K562 (cell line): Measurements from ENCODE around the gene PSMD1. TPM values are rescaled to one million over a fixed set of nuclear protein-coding genes. Genes with fewer than 3 reads are reported as not detected.

Source experiments
- ATAC-seq: fragments of 200-7000 bp; cut with Tn5 transposase; 3 replicates; pipeline ENCODE4 v1.9.1; 2020; ENCODE audit warnings: moderate library complexity
- BruUV-seq: library from RNA; stranded (reverse); fragments of 400-500 nt; replicated peaks from 2 replicates; lab custom pipeline; 2021; lab: Mats Ljungman, UMichigan
- CTCF ChIA-PET: fragments of 300-600 bp; formaldehyde crosslinking; extraction: SDS; loops from one replicate; lab custom pipeline; 2021; ENCODE audit warnings: low intra/inter-chr PET ratio; lab: Yijun Ruan, JAX
- POLR2A ChIA-PET: fragments of 300-600, 350-650 bp; sonication (Branson Sonifier 250); formaldehyde crosslinking; extraction: SDS; loops from one replicate; lab custom pipeline; 2021; ENCODE audit warnings: antibody characterized with exemption, inconsistent platforms; lab: Yijun Ruan, JAX
- DNase-seq, 4 experiments: peaks; one replicate each; pipeline versions ENCODE4 v3.0.0 to v3.0.0-alpha.2; 2011 to 2018; ENCODE audit warnings: low spot score in 3 of 4, mixed read lengths in 3 of 4; ENCODE audit errors: extremely low read depth in 1 of 4
- FAIRE-seq: peaks from 2 replicates; lab custom pipeline; 2011; peaks lifted over from hg19 to GRCh38; lab: Jason Lieb, UNC
- H2AFZ ChIP-seq: 2 replicates; pipeline ENCODE4 v1.6.0; 2011; ENCODE audit warnings: low read depth, low read length, control low read depth, inconsistent platforms
- H3K27ac ChIP-seq: fragments of 200-600 bp; 3 replicates; pipeline ENCODE4 v1.8.0; 2011; ENCODE audit warnings: low read depth, mild to moderate bottlenecking, control low read depth, inconsistent platforms, low read length, moderate library complexity, mixed read lengths; ENCODE audit errors: extremely low read depth
- H3K27me3 ChIP-seq, 2 experiments: fragments of 300-600 bp in 1 of 2; 2 replicates in 1 of 2; 3 replicates in 1 of 2; pipeline versions ENCODE4 v1.6.0 to v1.8.0; 2011; ENCODE audit warnings: inconsistent platforms in 2 of 2, low read length in 2 of 2, mild to moderate bottlenecking in 1 of 2, mixed read lengths in 1 of 2, moderate library complexity in 1 of 2; ENCODE audit not compliant: control insufficient read depth in 2 of 2, insufficient read depth in 2 of 2
- H3K36me3 ChIP-seq: fragments of 300-600 bp; 3 replicates; pipeline ENCODE4 v1.8.0; 2011; ENCODE audit warnings: mild to moderate bottlenecking, low read length, inconsistent platforms; ENCODE audit not compliant: control insufficient read depth, insufficient read depth
- H3K4me1 ChIP-seq, 2 experiments: fragments of 200-600 bp in 1 of 2; replicated peaks in 1 of 2; 2 replicates in 1 of 2; 3 replicates in 1 of 2; pipeline versions ENCODE4 v1.5.1 to v1.8.0; 2011; ENCODE audit warnings: inconsistent platforms in 2 of 2, low read length in 2 of 2, mild to moderate bottlenecking in 1 of 2, mixed read lengths in 1 of 2, moderate library complexity in 1 of 2; ENCODE audit not compliant: control insufficient read depth in 2 of 2, insufficient read depth in 2 of 2
- H3K4me2 ChIP-seq: 2 replicates; pipeline ENCODE4 v1.6.1; 2011; ENCODE audit warnings: low read length, control low read depth, inconsistent platforms, mixed read lengths; ENCODE audit not compliant: insufficient read depth
- H3K4me3 ChIP-seq: fragments of 200-600 bp; sonication (generic), shearing (Covaris generic); 2 replicates; pipeline ENCODE4 v1.5.1; 2016; ENCODE audit warnings: control low read depth, inconsistent platforms
- H3K79me2 ChIP-seq: fragments of 200-600 bp; 3 replicates; pipeline ENCODE4 v1.8.0; 2011; ENCODE audit warnings: low read length, inconsistent platforms; ENCODE audit not compliant: control insufficient read depth, insufficient read depth
- H3K9ac ChIP-seq, 2 experiments: 2 replicates each; pipeline versions ENCODE4 v1.6.0 to v1.6.1; 2011; ENCODE audit warnings: low read depth in 2 of 2, low read length in 2 of 2, control low read depth in 1 of 2, inconsistent platforms in 1 of 2, mild to moderate bottlenecking in 1 of 2, mixed read lengths in 1 of 2; ENCODE audit not compliant: insufficient read depth in 1 of 2
- H3K9me1 ChIP-seq: one replicate; pipeline ENCODE4 v1.6.0; 2011; ENCODE audit warnings: inconsistent platforms, mild to moderate bottlenecking, low read length, moderate library complexity; ENCODE audit not compliant: control insufficient read depth, insufficient read depth
- H3K9me3 ChIP-seq: replicated peaks from 2 replicates; pipeline ENCODE4 v1.5.1; 2011; ENCODE audit warnings: low read depth, low read length, inconsistent platforms; ENCODE audit not compliant: control insufficient read depth, insufficient read depth
- H4K20me1 ChIP-seq: replicated peaks from 2 replicates; pipeline ENCODE4 v1.6.1; 2011; ENCODE audit warnings: low read length, inconsistent platforms, mixed read lengths; ENCODE audit not compliant: control insufficient read depth, insufficient read depth
- CEBPB ChIP-seq: fragments of 450-650 bp; IDR thresholded peaks from 2 replicates; pipeline ENCODE4 v1.6.1; 2016; ENCODE audit warnings: missing genetic modification characterization, missing compliant biosample characterization
- CEBPG ChIP-seq, 3 experiments: fragments of 200-800 bp in 1 of 3; sonication (Bioruptor generic) in 1 of 3; sonication (generic) in 1 of 3; formaldehyde crosslinking in 1 of 3; IDR thresholded peaks in 2 of 3; conservative IDR thresholded peaks in 1 of 3; 2 replicates each; pipeline versions ENCODE4 v1.6.1 to v1.8.0; 2016 to 2022; ENCODE audit warnings: missing compliant biosample characterization in 2 of 3, missing genetic modification characterization in 2 of 3, mild to moderate bottlenecking in 1 of 3, missing genetic modification reagents in 1 of 3
- DACH1 ChIP-seq: fragments of 450-650 bp; IDR thresholded peaks from 2 replicates; pipeline ENCODE4 v1.6.1; 2018; ENCODE audit not compliant: partially characterized antibody
- SRSF7 ChIP-seq: fragments of 200-400 bp; formaldehyde crosslinking; optimal IDR thresholded peaks from 2 replicates; pipeline ENCODE3; 2017; ENCODE audit warnings: mild to moderate bottlenecking, low read depth, low read length
- TAL1 ChIP-seq: fragments of 450-650 bp; IDR thresholded peaks from 2 replicates; pipeline ENCODE4 v1.6.1; 2016; ENCODE audit warnings: mild to moderate bottlenecking
- whole genome bisulfite sequencing: fragments of 100-300 bp; shearing (Covaris generic); methylation state at CpG from one replicate; pipeline ENCODE4 v1.1.6; 2016; ENCODE audit warnings: low coverage, mixed read lengths; ENCODE audit not compliant: insufficient coverage; ENCODE audit errors: missing lambda C conversion rate; 5-methylcytosine and 5-hydroxymethylcytosine counted together
- in situ Hi-C: fragments of 300-500 bp; cut with MboI; formaldehyde crosslinking; loops from 4 replicates; pipeline ENCODE4 v1.15.0; 2018; ENCODE audit warnings: inconsistent platforms, mixed read lengths
- intact Hi-C: fragments of 100-400 bp; cut with micrococcal nuclease; formaldehyde crosslinking; loops from 2 replicates; pipeline ENCODE4 v1.14.2; 2022
- polyA plus RNA-seq, 8 experiments: library from polyadenylated mRNA; depleted of rRNA in 4 of 8; stranded (reverse) in 5 of 8; unstranded in 3 of 8; fragments of >200 nt; fragmentation: Nextera tagmentation in 2 of 8; fragmentation: Illumina TruSeq in 1 of 8; extraction: Ambion mirVana in 2 of 8; extraction: Trizol in 1 of 8; gene quantifications; 2 replicates each; pipeline versions ENCODE4 v1.2.1 to v1.2.3, GENCODE V29; 2011 to 2014; ENCODE audit warnings: inconsistent platforms in 1 of 8, missing spikeins in 1 of 8
- total RNA-seq, 7 experiments: library from RNA; depleted of rRNA in 6 of 7; stranded (reverse); fragments of >200 nt in 6 of 7; fragmentation: Illumina TruSeq in 2 of 7; extraction: Trizol in 2 of 7; gene quantifications; 2 replicates each; pipeline versions ENCODE4 v1.2.1 to v1.2.3, GENCODE V29; 2011 to 2021; ENCODE audit warnings: low replicate concordance in 1 of 7

Gene PSMD1
- total and polyA plus RNA-seq, 9 of the 15 experiments (the other 6 are each of a cell fraction or from before 2014, with no cell fraction given), result 100 to 257 (median 147) TPM

- H3K27ac ChIP-seq, result no peak overlapping the region
- FAIRE-seq, result no peak
- H2AFZ ChIP-seq, result no peak overlapping the region
- intact Hi-C loops (no loop called here), in situ Hi-C loops (no loop called here)
- H3K36me3 ChIP-seq, result no peaks in the 10 kb centered on the region
- no peaks in the 10 kb centered on the region for H3K9me3 ChIP-seq
- H3K4me3 ChIP-seq, result no peak overlapping the region
- DNase-seq, result no peak
- ChIA-PET POLR2A (no interaction called here), CTCF (no interaction called here)
- no peak for ATAC-seq
- H4K20me1 ChIP-seq, result no peaks in the 10 kb centered on the region; the same call in 1 of the 2 replicates
- BruUV-seq, result no TSS peak
- H3K27me3 ChIP-seq, result peaks cover 0 to 2% of the 10 kb centered on the region in 2 experiments; a peak in 4 of 5 replicates
- no peaks in the 10 kb centered on the region for H3K4me1 ChIP-seq
- 4% methylated on average over 3 of the region's 6 CpGs for WGBS
- H3K4me2 ChIP-seq, result no peak overlapping the region
- H3K9ac ChIP-seq, result no peak overlapping the region
- H3K9me1 ChIP-seq, result no peaks in the 10 kb centered on the region
- TF ChIP-seq TAL1, result no peak
- TF ChIP-seq SRSF7, result no peak
- peak; percentile 24; the same call in 1 of the 2 replicates for TF ChIP-seq CEBPB (tag)
- no peak for TF ChIP-seq DACH1
- TF ChIP-seq CEBPG (CRISPR knock-in tag; IDR thresholded peaks at IDR 0.05), result no peak
- TF ChIP-seq CEBPG (tag; conservative IDR thresholded peaks at IDR 0.05 in 1 of 2, IDR thresholded peaks at IDR 0.05 in 1 of 2), result peak; percentile 40 to 47; a peak in 2 of 4 replicates
- no peaks in the 10 kb centered on the region for H3K79me2 ChIP-seq
Measured at GRCh38 chr2:231016566-231017230, 40.0 kb upstream of the PSMD1 start.
